ENCODE measurements around the gene GRIK1.

Gene GRIK1

GRCh38 chr21:29534448-29534847 lies 405.3 kb downstream of the GRIK1 start:
- no peak for DNase-seq (ENCODE audit: low spot score)

GRCh38 chr21:29529139-29529538 lies 410.7 kb downstream of the GRIK1 start:
- no peak for DNase-seq (ENCODE audit: low spot score)

DNA sequence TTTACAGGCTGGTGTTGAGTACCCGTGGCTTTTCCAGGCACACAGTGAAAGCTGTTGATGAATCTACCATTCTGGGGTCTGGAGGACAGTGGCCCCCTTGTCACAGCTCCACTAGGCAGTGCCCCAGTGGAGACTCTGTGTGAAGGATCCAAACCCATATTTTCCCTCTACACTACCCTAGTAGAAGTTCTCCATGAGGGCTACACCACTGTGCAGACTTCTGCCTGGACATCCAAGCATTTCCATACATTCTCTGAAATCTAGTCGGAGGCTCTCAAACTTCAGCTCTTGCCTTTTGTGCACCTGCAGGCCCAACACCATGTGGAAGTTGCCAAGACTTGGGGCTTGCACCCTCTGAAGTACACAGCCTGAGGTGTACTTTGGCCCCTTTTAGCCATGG lies 413.3 kb downstream of the GRIK1 start:
- DNase-seq (ENCODE audit: low spot score): no peak

GRCh38 chr21:29524055-29524454 lies 415.7 kb downstream of the GRIK1 start:
- no peak for DNase-seq (ENCODE audit: low spot score)

DNA sequence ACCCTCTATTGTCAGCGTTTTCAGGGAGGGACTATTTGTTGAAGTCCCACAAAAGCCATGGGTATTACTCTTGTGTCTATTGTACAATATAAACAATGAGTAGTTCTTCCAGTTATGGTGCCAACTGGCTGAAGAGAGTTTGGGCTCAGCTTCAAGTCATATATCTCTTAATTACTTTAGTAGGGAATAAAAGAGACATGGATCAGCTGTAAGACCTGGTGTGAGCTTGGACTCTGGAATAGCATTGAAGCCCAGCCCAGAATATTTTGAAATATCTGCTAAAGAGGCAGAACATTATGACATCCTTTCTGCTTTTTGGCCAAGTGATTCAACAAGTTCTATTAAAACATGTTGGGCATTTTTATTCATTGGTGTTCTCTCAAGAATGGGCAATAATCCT lies 416.1 kb downstream of the GRIK1 start:
- no peak for DNase-seq (ENCODE audit: low spot score)

- peak; percentile 46 for DNase-seq (ENCODE audit: low spot score)
These were observed 417.9 kb downstream of the GRIK1 start for GRCh38 chr21:29521872-29522271.

GRCh38 chr21:29520171-29520570 lies 419.6 kb downstream of the GRIK1 start:
- no peak for DNase-seq (ENCODE audit: low spot score)

- DNase-seq (ENCODE audit: low spot score): no peak
These were observed 425.0 kb downstream of the GRIK1 start for GRCh38 chr21:29514652-29515247.

- no peak for DNase-seq (ENCODE audit: low spot score)
These were observed 426.3 kb downstream of the GRIK1 start for GRCh38 chr21:29513535-29513934.

DNA sequence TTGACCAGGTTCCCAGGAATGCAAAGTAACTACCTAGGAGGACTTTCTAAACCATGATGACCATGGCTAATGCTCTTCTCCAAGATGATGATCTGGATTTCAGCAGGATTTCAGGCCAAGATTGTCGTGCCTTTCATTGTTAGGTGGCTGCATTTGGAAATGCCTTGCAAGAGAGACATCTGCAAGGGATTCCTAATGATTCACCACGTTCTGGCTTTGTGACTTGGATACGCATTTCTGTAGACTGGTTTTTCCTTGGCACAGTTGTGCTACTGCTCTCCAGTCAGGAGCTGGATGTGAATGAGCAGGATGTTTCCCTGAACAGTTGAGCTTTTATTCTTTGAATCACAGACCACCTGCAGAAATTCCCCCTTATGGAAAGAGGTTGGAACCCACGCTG lies 428.7 kb downstream of the GRIK1 start:
- DNase-seq (ENCODE audit: low spot score): peak; percentile 40

- DNase-seq (ENCODE audit: low spot score): no peak
These were observed 430.7 kb downstream of the GRIK1 start for GRCh38 chr21:29509121-29509520.

DNA sequence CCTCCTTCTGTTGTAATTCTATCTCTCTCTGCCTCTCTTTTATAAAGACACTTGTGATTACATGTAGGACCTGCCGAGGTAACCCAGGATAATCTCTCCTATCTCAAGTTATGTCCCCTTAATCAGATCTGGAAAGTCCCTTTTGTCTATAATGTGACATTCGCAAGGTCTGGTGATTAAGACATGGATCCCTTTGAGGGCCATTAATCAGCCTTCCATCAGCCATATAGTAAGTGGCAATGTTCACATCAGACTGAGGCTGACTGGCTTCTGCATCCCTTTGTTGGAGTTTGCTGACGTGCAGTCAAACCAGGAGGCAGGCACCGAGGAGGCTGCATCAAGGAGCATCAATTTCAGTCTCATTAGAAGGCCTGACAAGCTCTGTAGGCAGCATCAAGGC lies 431.5 kb downstream of the GRIK1 start:
- no peak for DNase-seq (ENCODE audit: low spot score)

- DNase-seq (ENCODE audit: low spot score): no peak
These were observed 432.8 kb downstream of the GRIK1 start for GRCh38 chr21:29506947-29507346.

DNA sequence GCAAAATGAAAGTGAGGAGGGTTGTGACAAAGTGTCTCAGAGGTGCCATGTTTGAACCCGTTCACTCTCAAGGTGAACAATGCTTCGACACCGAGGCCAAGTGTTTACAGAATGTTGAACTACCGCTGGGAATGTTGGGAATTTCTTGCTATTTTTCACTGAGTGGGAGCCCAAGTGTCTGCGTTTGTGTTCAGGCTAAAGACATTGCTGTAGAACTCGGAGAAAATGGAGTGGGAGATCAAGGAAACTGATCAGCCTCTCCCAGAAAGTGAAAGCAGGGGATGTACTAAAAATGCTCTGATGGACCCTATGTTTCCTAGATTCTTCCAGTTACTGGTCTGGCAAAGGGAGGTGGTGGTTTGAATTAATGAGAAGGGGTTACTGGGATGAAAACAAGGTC lies 433.6 kb downstream of the GRIK1 start:
- no peak for DNase-seq (ENCODE audit: low spot score)

DNA sequence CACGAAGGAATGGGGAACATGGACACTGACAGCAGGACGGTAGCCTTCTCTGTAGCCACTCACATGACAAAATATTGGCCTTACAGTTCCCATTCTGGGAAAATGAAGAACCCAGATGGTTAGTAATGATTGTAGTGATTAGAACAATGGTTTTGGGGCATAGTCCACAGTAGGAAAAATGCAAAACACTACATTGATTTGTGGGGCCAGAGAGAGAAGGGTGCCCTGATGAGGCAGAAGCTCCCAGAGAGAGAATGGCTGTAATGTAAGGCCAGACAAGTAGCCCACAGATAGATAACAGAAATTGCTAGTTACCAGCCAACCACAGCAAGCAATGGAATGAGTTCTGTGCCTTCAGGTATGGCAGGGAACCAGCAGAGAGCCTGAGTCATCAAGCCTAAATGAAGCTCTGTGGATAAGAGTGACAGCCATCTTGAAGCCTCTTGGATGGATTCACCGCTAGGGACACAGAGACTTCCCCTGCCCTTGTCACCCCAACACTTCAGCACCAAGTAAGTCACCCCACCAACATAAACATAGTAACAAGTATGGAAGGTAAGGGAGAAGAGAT lies 435.0 kb downstream of the GRIK1 start:
- DNase-seq (ENCODE audit: low spot score): no peak

- no peak for DNase-seq (ENCODE audit: low spot score)
These were observed 438.3 kb downstream of the GRIK1 start for GRCh38 chr21:29501451-29501850.

DNA sequence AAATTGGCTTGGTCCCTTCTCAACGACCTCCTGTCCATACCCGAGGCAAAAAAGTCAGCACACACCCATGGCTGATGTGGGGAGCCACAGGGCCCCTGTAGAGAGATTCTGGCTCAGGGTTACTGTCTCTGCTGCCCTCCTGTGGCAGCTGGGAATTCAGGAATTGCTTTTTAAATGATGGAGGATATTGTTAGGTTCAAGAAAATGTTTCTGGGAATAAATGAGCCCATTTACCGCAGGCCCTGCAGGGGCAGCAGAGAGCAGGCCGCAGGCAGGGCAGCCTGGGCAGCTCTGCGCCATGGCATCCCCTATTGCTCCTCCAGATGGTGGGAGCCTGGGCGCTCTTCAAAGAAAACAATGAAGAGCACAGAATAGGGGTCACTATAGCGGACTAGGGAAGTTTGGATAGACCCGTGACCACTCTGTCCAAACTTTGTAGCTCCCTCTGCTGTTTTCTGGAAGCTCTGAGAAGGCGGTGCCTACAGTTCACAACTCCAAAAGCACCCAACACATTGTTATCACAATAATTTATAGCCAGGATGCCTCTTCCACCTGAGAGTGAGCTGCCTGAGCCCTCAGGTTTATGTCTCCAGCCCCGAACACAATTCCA lies 440.0 kb downstream of the GRIK1 start:
- DNase-seq (ENCODE audit: low spot score): peak; percentile 65

DNA sequence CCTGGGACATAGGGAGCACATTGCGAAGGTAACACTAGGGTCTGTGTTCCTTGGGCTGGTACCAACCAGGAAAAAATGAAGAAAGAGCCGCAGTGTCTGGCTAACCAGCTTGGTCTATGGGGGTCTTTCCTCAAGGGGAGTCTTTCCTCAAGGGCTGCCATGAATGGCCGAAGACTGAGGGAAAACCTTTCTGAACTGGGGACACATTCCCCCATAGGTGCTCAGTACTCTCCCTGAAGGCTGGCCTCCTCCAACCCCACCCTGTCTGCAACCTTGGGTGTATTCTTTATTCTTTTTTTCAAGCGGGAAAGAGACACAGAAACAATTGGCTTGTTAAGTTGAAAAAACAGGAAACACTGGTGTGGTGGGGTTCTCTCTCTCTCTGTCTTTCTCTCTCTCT lies 440.6 kb downstream of the GRIK1 start:
- DNase-seq (ENCODE audit: low spot score): no peak

DNA sequence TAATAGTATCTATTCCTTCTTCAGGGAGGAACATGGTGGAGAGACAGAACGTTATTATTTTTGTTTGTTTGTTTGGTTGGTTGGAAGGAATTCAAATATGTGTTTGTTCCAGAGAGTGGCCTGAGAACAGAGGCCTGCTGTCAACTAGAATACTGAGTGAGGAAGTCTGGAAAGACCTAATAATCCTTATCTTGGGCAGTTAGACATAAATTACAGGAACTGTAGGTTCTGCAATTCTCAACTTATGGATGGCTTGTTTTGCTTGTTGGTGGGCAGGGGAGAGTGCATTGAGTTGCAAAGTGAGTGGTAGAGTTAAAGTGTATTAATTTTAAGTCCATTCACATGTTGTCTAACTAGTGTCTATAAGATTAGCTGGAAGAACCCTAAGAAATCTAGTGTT lies 443.5 kb downstream of the GRIK1 start:
- DNase-seq (ENCODE audit: low spot score): no peak

DNA sequence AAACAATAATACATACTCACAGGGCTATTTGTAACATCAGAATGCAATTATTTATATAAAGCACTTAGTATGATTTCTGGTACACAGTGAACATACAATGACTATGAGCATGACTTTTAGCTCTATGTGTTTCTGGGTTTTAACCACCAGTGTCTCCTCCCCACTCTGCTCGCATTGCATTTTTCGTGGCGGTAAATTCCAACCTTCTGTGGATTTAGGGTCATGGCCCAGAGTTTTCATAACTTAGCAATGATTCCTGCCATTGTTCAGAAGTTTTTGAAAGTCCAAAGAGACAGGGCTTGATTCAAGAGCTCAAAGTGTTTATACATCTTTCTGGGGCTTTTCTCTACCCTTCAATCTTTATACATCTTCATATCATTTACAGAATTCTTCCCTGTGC lies 449.8 kb downstream of the GRIK1 start:
- no peak for DNase-seq (ENCODE audit: low spot score)

DNA sequence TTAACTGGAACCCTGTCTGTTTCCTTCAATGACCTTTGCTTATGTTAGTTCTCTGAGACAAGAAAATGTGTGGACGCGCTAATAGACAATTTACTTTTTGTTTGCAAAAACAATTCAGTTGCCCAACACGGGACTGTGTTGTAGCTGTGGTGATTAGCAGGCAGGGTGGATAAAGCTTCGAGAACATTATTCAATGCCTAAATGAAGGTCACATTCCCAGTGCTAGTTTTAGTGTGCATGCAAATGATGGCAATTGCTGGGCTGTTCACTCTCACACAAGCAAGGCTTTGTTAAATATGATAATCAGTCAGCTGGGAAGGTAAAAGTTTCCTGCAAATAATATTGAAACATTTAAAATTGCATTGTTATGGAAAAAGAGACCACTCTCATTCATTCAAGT lies 452.6 kb downstream of the GRIK1 start:
- DNase-seq (ENCODE audit: low spot score): peak; percentile 92

Data from pons (tissue), 1 donor.